GM18867 (cell line): Measurements from ENCODE around the gene RNF130.

ENCODE experiments used
- ATAC-seq: cut with Tn5 transposase; IDR thresholded peaks from one replicate; pipeline ENCODE4 v1.9.1; 2021; ENCODE audit warnings: mild to moderate bottlenecking, moderate library complexity; ENCODE audit not compliant: unreplicated experiment

RNF130 gene

DNA sequence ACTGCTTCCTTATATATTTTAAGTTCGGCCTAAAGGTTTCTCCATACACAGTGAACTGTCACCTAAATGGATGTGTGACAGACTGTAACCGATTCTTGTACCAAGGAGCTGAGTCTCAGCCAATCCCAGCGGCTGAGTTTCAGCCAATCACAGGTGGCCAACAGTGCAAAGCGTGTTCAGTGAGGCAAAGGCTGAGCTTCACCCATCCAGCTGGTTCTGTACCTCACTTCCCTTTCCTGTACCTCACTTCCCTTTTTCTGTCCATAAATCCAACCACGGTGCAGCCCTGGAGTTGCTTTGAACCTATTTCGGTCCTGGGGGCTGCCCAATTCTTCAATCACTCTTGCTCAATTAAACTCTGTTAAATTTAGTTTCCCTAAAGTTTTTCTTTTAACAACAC is 148.1 kb downstream of the RNF130 start:
- no peak for ATAC-seq

DNA sequence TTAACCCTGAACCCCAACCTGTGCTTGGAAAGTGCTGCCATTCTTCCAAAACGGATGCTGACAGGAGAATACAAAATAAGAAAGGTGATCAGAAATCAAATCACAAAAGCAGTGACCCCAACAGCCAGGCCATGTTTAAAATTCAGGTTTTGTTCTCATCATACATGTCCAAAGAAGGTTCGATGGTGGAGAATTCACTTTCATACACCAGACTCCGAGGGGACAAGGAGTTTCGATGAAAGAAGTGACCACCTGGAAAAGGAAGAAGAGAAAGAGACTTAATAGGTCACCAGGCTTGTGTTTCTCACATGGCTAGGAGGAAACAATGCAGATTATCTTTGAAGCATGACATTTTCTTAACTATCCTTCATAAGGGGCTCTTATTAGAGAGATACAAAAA is 151.4 kb downstream of the RNF130 start:
- no peak for ATAC-seq

DNA sequence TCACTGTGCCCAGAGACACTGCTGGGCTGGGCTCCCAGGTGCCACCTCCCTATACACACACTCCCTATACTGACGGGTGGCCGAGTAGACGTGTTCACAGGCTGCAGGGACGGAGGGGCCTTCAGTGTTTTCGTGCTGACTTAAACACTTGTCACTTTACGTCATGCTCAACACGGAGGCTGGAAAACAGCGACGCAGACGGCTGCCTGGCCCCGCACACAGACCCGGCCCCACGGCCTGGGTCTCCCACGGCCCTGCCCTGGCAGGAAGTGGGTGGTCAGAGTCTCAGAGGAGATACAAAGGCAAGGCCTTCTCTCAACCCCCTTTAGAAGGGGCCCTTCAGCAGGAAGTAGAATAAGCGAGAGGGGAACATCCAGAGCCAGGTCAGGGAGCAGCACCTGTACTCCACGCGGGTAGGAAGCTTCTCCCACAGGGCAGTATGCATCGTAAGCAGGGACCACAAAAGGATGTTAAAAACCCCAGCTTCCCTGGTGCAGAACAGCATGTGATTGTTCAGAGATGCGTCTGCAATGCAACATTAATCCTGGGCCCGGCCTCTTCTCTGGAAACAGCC is 152.0 kb downstream of the RNF130 start:
- no peak for ATAC-seq

DNA sequence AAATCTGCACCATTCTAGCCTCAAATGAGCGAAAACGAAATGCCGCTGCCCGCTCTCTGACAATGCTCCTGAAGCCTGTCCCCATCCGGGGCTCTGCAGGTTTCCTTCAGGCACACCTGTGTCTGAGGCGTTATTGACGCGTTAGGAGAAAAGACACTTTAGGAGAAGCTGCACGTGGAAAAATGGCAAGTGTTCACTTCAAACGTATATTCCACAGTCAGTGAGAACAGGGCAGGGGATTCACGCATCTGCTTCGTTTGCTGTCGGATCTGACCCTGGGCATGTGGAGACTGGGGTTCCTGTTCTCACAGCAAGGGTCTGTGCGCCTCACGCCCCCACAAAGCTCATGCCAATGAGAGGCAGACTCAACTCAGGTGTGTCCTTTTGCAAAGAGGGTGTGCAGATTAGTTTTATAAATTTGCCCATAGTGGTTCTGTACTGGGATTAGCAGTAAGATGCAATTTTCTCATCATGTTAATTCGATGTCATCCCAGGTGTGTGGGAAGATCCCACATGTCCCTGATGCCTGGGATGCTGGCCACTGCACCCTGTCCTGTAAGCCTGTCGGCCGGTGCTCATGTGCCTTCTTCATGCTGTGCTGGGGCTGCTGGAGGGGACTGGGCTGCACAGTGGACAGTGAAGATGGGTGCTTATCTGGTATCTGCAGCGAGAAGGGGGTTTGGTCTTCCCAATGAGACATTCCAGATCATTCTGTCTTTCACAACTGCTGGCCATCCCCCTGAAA is 152.6 kb downstream of the RNF130 start:
- no peak for ATAC-seq

DNA sequence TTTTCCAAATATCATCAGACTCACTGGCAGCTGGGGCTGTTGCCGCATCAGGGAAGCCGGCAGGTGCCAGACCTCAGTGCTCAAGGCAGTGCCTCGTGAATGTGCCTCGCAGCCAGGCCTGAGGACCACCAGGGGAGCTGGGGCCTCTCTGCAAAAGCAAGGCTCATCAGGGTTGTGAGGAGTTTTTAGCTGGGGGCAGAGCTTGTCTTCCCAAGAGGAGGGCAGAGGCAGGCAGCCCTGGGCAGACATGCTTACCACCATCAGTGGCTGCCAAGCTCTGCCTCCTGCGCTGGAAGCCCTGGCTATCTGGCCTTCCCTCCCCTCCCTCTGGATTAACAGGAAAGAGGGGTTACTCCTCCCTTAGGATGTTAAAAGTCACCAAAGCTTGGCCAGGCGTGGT is 155.0 kb downstream of the RNF130 start:
- no peak for ATAC-seq

DNA sequence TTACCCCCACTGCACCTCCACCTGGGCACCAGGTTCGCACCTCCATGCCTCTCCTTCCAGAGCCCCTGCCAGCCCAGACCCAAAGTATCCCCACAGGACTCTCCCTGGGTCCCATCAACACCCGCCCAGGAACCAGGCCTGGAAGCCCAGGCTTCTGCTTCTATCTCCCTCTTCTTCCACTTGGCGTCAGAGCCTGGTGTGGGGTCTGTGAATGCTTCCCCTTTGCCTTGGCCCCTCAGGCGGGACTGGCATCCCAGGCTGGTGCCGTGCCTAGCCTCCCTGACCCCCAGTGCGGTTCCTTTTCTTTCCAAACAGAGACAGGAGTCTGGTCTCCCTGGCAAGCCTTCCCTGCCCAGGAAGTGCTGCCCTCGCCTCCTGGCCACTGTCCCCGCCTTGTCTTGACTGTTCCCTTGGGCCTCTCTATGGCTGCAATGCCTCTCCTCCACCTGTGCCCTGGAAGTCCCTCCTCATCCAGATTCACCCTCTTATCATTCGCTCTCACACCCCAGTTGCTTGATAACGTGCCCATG is 156.1 kb downstream of the RNF130 start:
- no peak for ATAC-seq

DNA sequence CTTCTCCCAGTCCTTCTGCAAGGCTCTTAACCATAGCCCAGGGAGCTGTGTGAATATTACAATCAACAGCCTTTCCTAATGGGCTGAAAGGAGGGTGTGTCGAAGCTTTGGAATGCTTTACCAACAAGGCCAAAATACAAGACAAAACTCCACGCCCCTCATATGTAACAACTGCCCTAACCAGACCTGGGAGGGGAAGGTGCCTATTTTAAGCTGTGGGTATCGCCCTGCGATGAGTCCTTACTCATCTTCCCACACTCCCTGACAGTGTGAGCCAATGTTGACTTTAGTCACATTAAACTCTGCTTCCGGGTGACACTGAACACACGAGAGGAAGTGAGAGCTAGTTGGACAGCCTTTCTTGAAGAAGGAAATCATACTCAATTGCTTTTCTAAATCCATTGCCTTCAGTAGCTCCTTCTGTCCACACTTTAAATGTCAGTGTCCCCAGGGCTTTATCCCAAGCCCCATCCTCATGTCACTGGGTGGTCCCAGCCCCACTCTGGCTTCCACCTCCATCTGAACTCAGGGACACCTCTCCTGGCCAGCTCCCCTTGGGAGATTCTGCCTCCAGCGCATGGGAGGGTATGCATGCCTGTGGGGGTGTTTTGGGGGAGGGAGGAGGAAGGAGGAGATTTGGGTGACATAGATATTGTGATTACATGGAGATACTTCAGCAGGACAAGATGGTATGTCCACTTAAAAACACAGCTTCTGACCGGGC is 157.4 kb downstream of the RNF130 start:
- no peak for ATAC-seq

DNA sequence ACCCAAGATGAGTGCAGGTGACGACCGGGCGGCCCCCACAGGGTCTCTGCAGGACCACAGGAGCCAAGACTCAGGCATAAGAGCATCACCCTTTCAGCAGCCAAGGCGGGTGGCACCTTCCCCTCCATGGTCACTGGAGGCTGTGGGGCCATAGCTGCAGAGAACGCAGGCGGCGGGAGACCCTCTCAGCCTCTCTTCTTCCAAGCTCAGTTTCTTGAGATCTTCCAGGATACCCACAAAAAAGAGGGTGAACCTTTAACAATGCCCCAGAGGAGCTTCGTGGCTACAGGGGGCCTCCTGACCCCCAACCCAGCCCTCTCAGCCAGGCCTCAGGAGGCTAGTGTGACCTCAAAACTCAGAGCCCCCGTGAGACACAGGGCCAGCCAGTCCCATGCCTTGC is 158.1 kb downstream of the RNF130 start:
- no peak for ATAC-seq

DNA sequence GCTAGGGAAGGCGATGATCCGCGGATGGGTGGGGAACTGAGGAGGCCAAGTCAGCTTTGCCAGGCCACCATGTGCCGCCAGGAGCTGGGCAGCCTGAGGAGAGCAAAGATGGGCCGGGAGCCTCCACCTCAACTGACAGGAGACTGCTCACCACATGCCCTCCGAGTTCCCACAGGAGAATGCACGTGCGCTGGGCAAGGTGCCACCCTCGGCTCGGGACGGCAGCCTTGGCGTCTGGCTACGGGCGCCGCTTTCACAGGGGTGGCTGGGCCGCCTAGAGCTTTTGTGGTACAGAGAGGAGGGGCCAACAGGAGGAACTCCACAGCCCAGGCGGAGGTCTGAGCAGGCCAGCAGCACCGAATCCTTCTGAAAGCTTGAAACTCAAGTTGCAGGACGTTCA is 158.6 kb downstream of the RNF130 start:
- ATAC-seq = no peak

DNA sequence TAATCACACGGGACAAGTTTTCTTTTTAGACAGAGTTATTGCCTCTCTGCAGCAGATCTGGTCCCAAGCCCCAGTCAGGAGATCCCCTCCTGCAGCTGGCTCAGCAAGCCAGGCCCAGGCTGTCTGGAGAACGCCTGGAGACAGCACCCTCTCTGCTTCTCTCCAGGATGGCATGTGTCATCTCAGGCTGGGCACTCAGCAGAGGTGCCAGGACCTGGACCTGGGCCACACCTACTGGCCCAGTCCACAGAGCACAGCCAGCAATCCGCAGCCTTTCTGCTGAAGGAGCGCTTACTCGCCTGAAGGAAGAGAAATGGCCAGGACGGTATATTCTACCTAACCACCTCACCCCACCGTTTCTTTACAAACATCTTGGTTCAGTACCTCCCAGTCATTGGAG is 159.2 kb downstream of the RNF130 start:
- ATAC-seq = no peak

DNA sequence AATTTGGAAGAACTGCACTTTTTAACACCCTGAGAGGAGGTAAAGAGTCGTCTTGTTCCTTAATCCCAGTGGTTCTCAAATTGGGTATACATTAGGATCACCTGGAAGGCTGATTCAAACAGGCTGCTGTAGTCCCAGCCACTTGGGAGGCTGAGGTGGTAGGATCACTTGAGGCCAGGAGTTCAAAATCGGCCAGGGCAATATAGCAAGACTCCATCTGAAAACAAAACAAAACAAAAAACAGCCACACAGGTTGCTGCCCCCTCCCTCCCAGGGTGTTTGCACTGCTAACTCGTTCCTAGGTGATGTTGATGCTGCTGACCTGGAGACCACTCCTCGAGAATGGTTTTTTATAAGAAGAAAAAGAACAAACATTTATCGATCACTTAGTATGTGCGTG is 162.3 kb downstream of the RNF130 start:
- no peak for ATAC-seq

DNA sequence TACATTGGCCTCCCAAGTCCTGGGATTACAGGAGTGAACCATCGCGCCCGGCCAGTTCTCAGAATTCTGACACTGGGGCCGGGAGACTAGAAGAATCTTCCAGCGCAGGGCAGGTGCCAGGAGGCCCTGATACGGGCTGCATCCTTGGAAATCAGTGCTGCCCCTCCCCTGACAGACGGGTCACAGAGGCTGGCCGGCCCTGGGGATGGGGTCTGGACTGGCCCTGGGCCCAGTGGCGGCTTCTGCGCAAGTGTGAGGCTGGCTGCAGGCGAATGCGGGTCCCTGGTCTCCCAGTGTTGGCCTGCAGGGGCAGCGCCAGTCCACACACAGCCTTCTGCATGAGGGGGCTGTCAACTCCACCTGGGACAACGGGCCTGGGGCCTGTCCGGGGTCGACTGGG is 163.0 kb downstream of the RNF130 start:
- no peak for ATAC-seq

DNA sequence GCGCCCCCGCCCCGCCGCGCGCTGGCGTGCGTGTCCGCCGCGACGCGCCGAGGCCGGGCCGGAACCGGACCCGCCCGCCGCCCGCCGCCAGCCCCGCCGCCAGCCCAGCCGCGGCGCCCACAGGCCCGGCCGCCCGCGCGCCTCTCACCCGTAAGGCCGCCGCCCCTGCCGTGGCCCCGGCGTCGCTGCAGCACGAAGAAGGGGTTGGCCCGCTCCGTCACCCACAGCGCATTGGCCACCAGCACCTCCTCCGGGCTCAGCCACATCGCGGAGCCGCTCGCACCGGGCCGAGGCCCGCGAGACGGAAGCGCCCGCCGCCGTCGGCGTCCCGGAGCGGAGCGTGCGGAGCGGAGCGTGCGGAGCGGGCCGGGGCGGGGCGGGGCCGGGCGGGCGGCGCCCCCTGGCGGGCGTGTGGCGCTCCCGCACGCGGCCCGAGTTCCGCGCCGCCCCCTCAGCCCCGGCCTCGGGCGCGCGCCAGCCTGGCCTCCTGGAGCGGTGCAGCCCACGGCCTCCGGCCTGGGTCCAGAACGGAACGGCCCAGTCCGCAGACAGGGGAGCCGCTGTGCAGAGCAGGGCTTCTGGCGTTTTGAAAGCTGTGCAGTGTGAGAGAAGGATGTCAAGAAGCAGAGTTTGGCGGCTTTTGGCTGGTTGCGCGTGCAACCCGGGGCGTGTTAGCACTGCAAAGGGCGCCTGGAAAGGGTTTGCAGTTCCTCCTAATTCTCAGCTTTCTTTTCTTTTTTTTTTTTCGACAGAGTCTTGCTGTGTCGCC is 163.8 kb downstream of the RNF130 start, which contains the start of gene TBC1D9B:
Gene TBC1D9B (minus strand): TSS at position 342 of the 769 bp plus-strand sequence. CDS start 76 bp downstream, at position 266.
- peak; percentile 86 for ATAC-seq

DNA sequence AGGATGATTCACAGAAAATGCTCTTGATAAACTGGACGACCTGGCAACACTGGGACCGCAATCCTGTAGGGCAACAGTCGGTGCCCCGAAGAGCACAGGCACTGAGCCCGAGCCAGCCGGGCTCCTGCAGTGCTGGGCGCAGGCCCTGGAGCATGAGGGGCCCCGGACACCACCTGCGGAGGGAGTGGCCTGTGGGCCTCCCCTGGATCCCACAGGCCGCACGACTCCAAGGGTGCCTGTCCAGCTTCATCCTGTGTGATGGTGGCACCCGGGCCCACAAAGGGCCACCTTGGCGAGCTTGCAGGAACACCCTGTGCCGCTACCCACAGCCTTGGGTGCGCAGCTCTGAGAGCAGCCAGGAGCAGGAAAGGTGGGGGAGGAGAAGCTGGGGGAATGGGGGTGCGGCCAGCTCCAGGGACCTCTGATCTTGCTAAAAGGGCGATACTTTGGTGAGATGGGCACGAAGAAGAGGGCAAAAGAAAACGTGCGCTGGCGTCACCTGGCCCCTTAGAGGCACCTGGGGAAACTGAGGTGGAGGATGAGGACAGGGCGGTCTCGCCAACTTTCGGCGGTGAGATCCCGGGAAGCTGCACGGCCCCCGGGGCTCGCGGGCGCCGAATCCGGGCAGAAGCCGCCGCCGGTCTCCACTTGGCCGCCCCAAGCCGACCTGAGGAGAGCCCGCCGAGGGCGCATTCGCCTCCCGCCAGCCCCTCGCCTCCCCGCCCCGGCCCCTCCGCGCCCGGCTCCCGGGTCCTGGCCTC is 164.6 kb downstream of the RNF130 start:
- ATAC-seq = peak; percentile 32

DNA sequence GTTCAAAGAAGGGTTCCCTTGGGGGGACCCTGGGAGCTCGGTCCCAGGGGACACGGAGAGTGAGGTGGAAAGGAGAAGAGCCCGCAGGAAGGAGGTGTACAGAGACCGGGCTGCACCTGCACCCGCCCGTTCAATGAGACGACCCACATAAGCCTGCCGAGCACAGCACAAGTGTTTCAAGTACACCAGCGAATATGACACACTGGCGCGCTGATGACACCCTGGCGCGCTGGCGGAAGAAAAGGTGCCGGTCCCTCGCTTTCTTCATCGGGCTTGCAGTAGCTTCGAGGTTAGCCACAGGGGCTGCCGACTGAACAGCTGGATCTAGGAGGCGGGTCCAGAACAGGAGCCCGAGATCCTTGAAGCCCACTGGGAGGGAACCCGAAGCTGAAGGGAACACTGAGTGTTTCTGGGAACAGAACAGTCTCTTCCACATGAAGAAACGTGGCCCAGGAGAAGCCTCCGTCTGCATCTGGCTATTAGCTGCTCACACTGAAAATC is 165.2 kb downstream of the RNF130 start:
- no peak for ATAC-seq

DNA sequence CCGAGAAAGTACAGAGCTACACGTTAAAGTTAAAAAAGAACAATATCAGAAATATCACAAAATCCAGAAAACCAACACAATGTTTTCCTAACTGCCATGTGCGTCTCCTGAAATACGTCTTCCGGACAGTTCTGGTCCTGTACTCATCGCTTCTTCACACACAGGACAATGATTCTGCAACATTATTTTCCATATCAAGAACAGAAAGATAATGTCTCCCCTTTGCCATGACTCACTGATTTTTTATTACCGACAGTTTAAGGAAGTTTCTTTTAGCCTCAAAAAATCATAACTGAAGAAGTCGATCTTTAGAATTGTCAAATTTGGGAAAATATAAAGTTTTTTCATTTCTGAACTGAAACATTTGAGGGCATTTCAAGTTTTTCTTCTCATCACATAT is 166.4 kb downstream of the RNF130 start:
- no peak for ATAC-seq
